Measurements from ENCODE around the gene ZBTB4.

- TF ChIP-seq, protein P1, sequence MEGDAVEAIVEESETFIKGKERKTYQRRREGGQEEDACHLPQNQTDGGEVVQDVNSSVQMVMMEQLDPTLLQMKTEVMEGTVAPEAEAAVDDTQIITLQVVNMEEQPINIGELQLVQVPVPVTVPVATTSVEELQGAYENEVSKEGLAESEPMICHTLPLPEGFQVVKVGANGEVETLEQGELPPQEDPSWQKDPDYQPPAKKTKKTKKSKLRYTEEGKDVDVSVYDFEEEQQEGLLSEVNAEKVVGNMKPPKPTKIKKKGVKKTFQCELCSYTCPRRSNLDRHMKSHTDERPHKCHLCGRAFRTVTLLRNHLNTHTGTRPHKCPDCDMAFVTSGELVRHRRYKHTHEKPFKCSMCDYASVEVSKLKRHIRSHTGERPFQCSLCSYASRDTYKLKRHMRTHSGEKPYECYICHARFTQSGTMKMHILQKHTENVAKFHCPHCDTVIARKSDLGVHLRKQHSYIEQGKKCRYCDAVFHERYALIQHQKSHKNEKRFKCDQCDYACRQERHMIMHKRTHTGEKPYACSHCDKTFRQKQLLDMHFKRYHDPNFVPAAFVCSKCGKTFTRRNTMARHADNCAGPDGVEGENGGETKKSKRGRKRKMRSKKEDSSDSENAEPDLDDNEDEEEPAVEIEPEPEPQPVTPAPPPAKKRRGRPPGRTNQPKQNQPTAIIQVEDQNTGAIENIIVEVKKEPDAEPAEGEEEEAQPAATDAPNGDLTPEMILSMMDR (IDR thresholded peaks at IDR 0.05; ENCODE audit: low read length): peak; percentile 17; the same call in 1 of the 2 replicates
- TF ChIP-seq EZH2 (IDR thresholded peaks at IDR 0.05; ENCODE audit: borderline replicate concordance, low read length): no peak
Measured at GRCh38 chr17:7416323-7416722, 63.1 kb downstream of the ZBTB4 start.
